ENCODE results near the gene BSDC1.

Gene BSDC1

GRCh38 chr1:32414186-32414886 is 20.1 kb upstream of the BSDC1 start:
- Histone ChIP-seq H3K4me3 (ENCODE audit: low read depth, low read length) (no peak overlapping the region), H2BK120ac (ENCODE audit: insufficient read depth, low read length, poor library complexity) (no peak overlapping the region), H4K8ac (ENCODE audit: low read depth, low read length) (no peak overlapping the region), H3K27ac (ENCODE audit: low read depth, low read length) (no peak overlapping the region), H3K9ac (ENCODE audit: low read length) (no peak overlapping the region), H2AK5ac (ENCODE audit: low read length) (no peak overlapping the region), H3K79me2 (ENCODE audit: control insufficient read depth, insufficient read depth, low read length, poor library complexity) (no peaks in the 10 kb centered on the region), H2BK12ac (ENCODE audit: low read length) (no peak overlapping the region), H3K36me3 (ENCODE audit: control insufficient read depth in 1 of 2, insufficient read depth in 2 of 2, low read length in 2 of 2) (no peaks in the 10 kb centered on the region), H3K4me2 (ENCODE audit: low read length) (no peak overlapping the region), H3K4me1 (ENCODE audit: control insufficient read depth in 1 of 2, insufficient read depth in 2 of 2, low read length in 2 of 2) (no peaks in the 10 kb centered on the region), H3K18ac (ENCODE audit: low read length) (no peak overlapping the region), H3K27me3 (ENCODE audit: insufficient read depth, low read length) (no peaks in the 10 kb centered on the region), H3K14ac (ENCODE audit: low read length) (no peak overlapping the region), H3K23ac (ENCODE audit: low read length) (no peak overlapping the region), H4K12ac (ENCODE audit: low read depth, low read length) (no peak overlapping the region), H2AFZ (ENCODE audit: insufficient read depth, low read length, poor library complexity) (no peak overlapping the region), H3K9me3 (ENCODE audit: insufficient read depth, low read depth, low read length) (peaks cover 8% of the 10 kb centered on the region), H4K91ac (ENCODE audit: low read depth, low read length) (no peak overlapping the region), H2BK5ac (ENCODE audit: low read depth, low read length, poor library complexity) (no peak overlapping the region), H3K79me1 (ENCODE audit: low read length) (no peaks in the 10 kb centered on the region), H3K4ac (ENCODE audit: low read depth, low read length) (no peak overlapping the region)
- no peak for DNase-seq
- WGBS (ENCODE audit: extremely low coverage, insufficient coverage, insufficient read length): no CpG with 5 or more reads among the region's 8 CpGs

- peaks cover 8% of the 10 kb centered on the region for H3K9me3 ChIP-seq (ENCODE audit: insufficient read depth, low read depth, low read length)
- H4K12ac ChIP-seq (ENCODE audit: low read depth, low read length): no peak overlapping the region
- H3K4me3 ChIP-seq (ENCODE audit: low read depth, low read length): no peak overlapping the region
- DNase-seq: peak; percentile 67 to 92
- no CpG with 5 or more reads among the region's 10 CpGs for WGBS (ENCODE audit: extremely low coverage, insufficient coverage, insufficient read length)
- no peak overlapping the region for H4K91ac ChIP-seq (ENCODE audit: low read depth, low read length)
- H2AFZ ChIP-seq (ENCODE audit: insufficient read depth, low read length, poor library complexity): no peak overlapping the region
- no peak overlapping the region for H3K27ac ChIP-seq (ENCODE audit: low read depth, low read length)
- no peaks in the 10 kb centered on the region for H3K79me2 ChIP-seq (ENCODE audit: control insufficient read depth, insufficient read depth, low read length, poor library complexity)
- H3K14ac ChIP-seq (ENCODE audit: low read length): no peak overlapping the region
- H3K4me1 ChIP-seq (ENCODE audit: control insufficient read depth in 1 of 2, insufficient read depth in 2 of 2, low read length in 2 of 2): no peaks in the 10 kb centered on the region
- H2BK120ac ChIP-seq (ENCODE audit: insufficient read depth, low read length, poor library complexity): no peak overlapping the region
- H3K79me1 ChIP-seq (ENCODE audit: low read length): no peaks in the 10 kb centered on the region
- H2BK5ac ChIP-seq (ENCODE audit: low read depth, low read length, poor library complexity): no peak overlapping the region
- no peak overlapping the region for H3K4me2 ChIP-seq (ENCODE audit: low read length)
- H3K4ac ChIP-seq (ENCODE audit: low read depth, low read length): no peak overlapping the region
- no peaks in the 10 kb centered on the region for H3K36me3 ChIP-seq (ENCODE audit: control insufficient read depth in 1 of 2, insufficient read depth in 2 of 2, low read length in 2 of 2)
- H2AK5ac ChIP-seq (ENCODE audit: low read length): no peak overlapping the region
- no peak overlapping the region for H3K23ac ChIP-seq (ENCODE audit: low read length)
- no peak overlapping the region for H3K18ac ChIP-seq (ENCODE audit: low read length)
- no peak overlapping the region for H4K8ac ChIP-seq (ENCODE audit: low read depth, low read length)
- H2BK12ac ChIP-seq (ENCODE audit: low read length): no peak overlapping the region
- H3K27me3 ChIP-seq (ENCODE audit: insufficient read depth, low read length): no peaks in the 10 kb centered on the region
- no peak overlapping the region for H3K9ac ChIP-seq (ENCODE audit: low read length)
Measured at GRCh38 chr1:32413507-32414185, 19.4 kb upstream of the BSDC1 start.

- Histone ChIP-seq H4K12ac (ENCODE audit: low read depth, low read length) (no peak overlapping the region), H3K27ac (ENCODE audit: low read depth, low read length) (no peak overlapping the region), H3K14ac (ENCODE audit: low read length) (no peak overlapping the region), H3K4ac (ENCODE audit: low read depth, low read length) (no peak overlapping the region), H3K27me3 (ENCODE audit: insufficient read depth, low read length) (no peaks in the 10 kb centered on the region), H3K4me3 (ENCODE audit: low read depth, low read length) (no peak overlapping the region), H3K18ac (ENCODE audit: low read length) (no peak overlapping the region), H2AK5ac (ENCODE audit: low read length) (no peak overlapping the region), H3K79me1 (ENCODE audit: low read length) (no peaks in the 10 kb centered on the region), H2BK5ac (ENCODE audit: low read depth, low read length, poor library complexity) (no peak overlapping the region), H2BK12ac (ENCODE audit: low read length) (no peak overlapping the region), H3K36me3 (ENCODE audit: control insufficient read depth in 1 of 2, insufficient read depth in 2 of 2, low read length in 2 of 2) (no peaks in the 10 kb centered on the region), H3K4me2 (ENCODE audit: low read length) (no peak overlapping the region), H3K4me1 (ENCODE audit: control insufficient read depth in 1 of 2, insufficient read depth in 2 of 2, low read length in 2 of 2) (no peaks in the 10 kb centered on the region), H3K79me2 (ENCODE audit: control insufficient read depth, insufficient read depth, low read length, poor library complexity) (no peaks in the 10 kb centered on the region), H2AFZ (ENCODE audit: insufficient read depth, low read length, poor library complexity) (no peak overlapping the region), H4K8ac (ENCODE audit: low read depth, low read length) (no peak overlapping the region), H3K9ac (ENCODE audit: low read length) (no peak overlapping the region), H4K91ac (ENCODE audit: low read depth, low read length) (no peak overlapping the region), H3K23ac (ENCODE audit: low read length) (no peak overlapping the region), H2BK120ac (ENCODE audit: insufficient read depth, low read length, poor library complexity) (no peak overlapping the region), H3K9me3 (ENCODE audit: insufficient read depth, low read depth, low read length) (peaks cover 10% of the 10 kb centered on the region)
- DNase-seq: no peak
Measured at GRCh38 chr1:32411261-32411660, 17.0 kb upstream of the BSDC1 start.

GRCh38 chr1:32406629-32407111 is 12.4 kb upstream of the BSDC1 start:
- Histone ChIP-seq H3K9ac (ENCODE audit: low read length) (no peak overlapping the region), H3K4me3 (ENCODE audit: low read depth, low read length) (no peak overlapping the region), H4K12ac (ENCODE audit: low read depth, low read length) (no peak overlapping the region)

More at GRCh38 chr1:32406629-32407111, 12.4 kb upstream of the BSDC1 start:
- DNase-seq: peak in 1 of 2 donors; percentile 12
- Histone ChIP-seq H4K91ac (ENCODE audit: low read depth, low read length) (no peak overlapping the region), H2AFZ (ENCODE audit: insufficient read depth, low read length, poor library complexity) (no peak overlapping the region), H3K4me1 (ENCODE audit: control insufficient read depth in 1 of 2, insufficient read depth in 2 of 2, low read length in 2 of 2) (peaks cover 0 to 6% of the 10 kb centered on the region in 2 experiments), H2BK12ac (ENCODE audit: low read length) (no peak overlapping the region), H2BK120ac (ENCODE audit: insufficient read depth, low read length, poor library complexity) (no peak overlapping the region), H4K8ac (ENCODE audit: low read depth, low read length) (no peak overlapping the region), H3K36me3 (ENCODE audit: control insufficient read depth in 1 of 2, insufficient read depth in 2 of 2, low read length in 2 of 2) (no peaks in the 10 kb centered on the region), H3K79me2 (ENCODE audit: control insufficient read depth, insufficient read depth, low read length, poor library complexity) (no peaks in the 10 kb centered on the region), H3K9me3 (ENCODE audit: insufficient read depth, low read depth, low read length) (peaks cover 2% of the 10 kb centered on the region), H3K79me1 (ENCODE audit: low read length) (no peaks in the 10 kb centered on the region), H3K4me2 (ENCODE audit: low read length) (no peak overlapping the region), H3K4ac (ENCODE audit: low read depth, low read length) (no peak overlapping the region), H2AK5ac (ENCODE audit: low read length) (peak overlapping the region; percentile 23), H3K27me3 (ENCODE audit: insufficient read depth, low read length) (no peaks in the 10 kb centered on the region), H3K23ac (ENCODE audit: low read length) (no peak overlapping the region), H2BK5ac (ENCODE audit: low read depth, low read length, poor library complexity) (no peak overlapping the region), H3K14ac (ENCODE audit: low read length) (no peak overlapping the region), H3K27ac (ENCODE audit: low read depth, low read length) (no peak overlapping the region), H3K18ac (ENCODE audit: low read length) (no peak overlapping the region)
- no CpG with 5 or more reads among the region's 4 CpGs for WGBS (ENCODE audit: extremely low coverage, insufficient coverage, insufficient read length)

Data from trophoblast cell (in vitro differentiated cells and primary cell).